ENCODE data around the gene STXBP5.

DNA sequence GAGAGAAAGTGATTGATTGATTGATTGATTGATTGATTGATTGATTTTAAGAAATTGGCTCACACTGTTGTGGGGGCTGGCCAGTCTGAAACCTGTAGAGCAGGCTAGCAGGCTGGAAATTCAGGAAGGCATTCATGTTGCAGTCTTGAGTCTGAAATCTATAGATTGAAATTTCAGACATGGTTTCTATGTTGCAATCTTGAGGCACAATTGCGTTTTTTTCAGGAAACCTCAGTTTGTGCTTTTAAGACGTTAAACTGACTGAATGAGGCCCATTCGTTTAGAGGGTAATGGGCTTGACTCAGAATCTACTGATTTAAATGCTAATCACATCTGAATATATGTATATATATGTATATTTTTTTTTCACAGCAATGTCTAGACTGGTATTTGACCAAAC lies 106.3 kb downstream of the STXBP5 start:
- no peak for TF ChIP-seq ZNF274 (IDR thresholded peaks at IDR 0.05; ENCODE audit: low read depth, low read length)
- TF ChIP-seq YY1 (IDR thresholded peaks at IDR 0.05; ENCODE audit: insufficient read depth, insufficient read length) = no peak
